Eye (tissue), 1 donor: ENCODE measurements around the gene GRIK2.
A peak's percentile ranks its signal among the peaks of the same experiment; 100 is the strongest.

ENCODE experiments used
- DNase-seq: peaks from one replicate; pipeline ENCODE4 v3.0.0-alpha.2; 2015

GRIK2 gene

GRCh38 chr6:101811108-101811507 lies 417.6 kb downstream of the GRIK2 start:
- DNase-seq: no peak

- DNase-seq: no peak
Measured at GRCh38 chr6:101816716-101817115, 423.2 kb downstream of the GRIK2 start.

DNA sequence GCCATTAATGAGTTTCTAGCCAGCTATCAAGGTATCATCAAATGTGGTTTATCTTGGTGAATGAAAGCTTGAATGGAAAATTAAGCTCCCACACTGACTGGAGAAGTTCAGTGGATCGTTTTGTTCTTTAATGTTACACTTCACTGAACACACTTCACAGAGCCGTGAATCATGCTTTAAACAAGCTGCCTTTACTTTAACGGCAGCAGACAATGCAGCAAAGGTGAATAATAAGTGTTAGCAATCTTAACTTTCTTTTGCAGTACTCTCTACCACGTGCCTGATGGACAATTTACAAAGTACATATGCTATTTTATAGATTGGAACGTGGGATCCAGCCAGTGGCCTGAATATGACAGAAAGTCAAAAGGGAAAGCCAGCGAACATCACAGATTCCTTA lies 424.5 kb downstream of the GRIK2 start:
- DNase-seq: peak; percentile 23

DNA sequence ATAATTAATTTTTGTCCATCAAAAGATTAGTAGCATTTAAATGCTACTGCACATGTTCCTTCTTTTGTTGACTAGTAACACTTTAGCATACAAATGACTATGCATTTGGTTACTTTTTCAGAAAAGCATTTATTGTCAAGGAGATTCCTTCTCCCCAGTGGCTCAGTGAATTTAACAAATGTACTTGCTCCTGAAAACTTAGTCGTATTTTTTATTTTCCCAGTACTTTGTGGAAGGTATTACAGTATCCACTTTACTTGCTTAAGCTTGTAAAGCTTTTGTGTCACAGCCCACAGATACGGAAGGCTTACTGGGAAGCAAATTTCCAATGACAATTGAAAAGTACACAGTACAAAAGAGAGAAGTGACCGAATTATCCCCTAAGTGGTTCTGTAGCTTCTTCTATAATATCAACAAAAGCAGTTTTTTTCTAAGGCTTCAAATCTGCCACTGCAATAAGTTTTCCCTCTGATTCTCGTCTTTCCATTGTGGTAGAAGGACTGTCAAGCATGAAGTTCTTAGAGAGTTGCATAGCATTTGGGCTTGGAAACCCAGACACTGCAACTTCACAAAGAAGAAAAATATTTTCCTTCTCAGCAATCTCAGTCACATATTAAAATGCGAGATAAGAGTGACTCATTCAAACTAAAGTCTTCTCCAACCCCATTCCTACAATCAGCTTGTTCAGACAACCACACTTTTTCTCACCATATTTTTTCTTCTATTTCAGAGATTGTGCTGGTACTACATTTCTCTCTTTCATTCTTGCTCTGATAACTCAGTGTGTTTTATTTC lies 431.2 kb downstream of the GRIK2 start:
- no peak for DNase-seq

DNA sequence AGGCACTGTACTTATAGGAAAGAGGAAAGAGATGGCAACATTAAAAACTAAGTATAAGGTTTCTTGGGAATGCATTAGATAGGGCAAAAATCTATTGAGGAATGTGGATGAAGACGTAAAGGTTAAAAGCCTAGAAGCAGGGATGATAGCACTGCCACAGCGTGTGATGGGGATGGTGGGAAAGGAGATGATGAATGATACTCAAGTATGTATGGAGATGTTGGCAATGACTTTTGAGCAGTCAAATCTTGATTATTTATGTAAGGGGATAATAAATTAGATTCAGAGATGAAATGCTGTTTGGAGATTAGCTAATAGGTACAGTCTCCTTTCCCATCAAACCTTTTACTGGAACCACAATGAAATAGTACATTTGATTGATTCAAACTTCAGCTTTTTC lies 432.8 kb downstream of the GRIK2 start:
- no peak for DNase-seq

GRCh38 chr6:101826678-101827077 lies 433.2 kb downstream of the GRIK2 start:
- DNase-seq: no peak

- DNase-seq: no peak
Measured at GRCh38 chr6:101830501-101831031, 437.1 kb downstream of the GRIK2 start.

- DNase-seq: no peak
Measured at GRCh38 chr6:101832371-101832770, 438.9 kb downstream of the GRIK2 start.

GRCh38 chr6:101840100-101840499 lies 446.6 kb downstream of the GRIK2 start:
- no peak for DNase-seq

DNA sequence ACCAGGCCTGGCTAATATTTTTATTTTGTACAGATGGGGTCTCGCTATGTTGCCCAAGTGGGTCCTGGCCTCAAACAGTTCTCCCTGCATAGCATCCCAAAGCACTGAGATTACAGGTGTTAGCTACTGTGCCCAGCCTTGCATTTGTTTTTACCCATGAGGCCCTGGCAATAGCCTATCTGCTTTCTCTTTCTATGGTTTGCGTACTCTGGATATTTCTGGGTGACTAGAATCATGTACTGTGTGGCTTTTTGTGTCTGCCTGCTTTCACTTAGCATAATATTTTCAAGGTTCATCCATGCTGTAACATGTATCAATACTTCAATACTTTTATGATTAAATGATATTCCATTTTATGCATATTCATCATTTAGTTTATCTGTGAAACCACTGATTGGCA lies 451.7 kb downstream of the GRIK2 start:
- no peak for DNase-seq

GRCh38 chr6:101845621-101846020 lies 452.1 kb downstream of the GRIK2 start:
- no peak for DNase-seq

- DNase-seq: no peak
Measured at GRCh38 chr6:101847690-101848089, 454.2 kb downstream of the GRIK2 start.

DNA sequence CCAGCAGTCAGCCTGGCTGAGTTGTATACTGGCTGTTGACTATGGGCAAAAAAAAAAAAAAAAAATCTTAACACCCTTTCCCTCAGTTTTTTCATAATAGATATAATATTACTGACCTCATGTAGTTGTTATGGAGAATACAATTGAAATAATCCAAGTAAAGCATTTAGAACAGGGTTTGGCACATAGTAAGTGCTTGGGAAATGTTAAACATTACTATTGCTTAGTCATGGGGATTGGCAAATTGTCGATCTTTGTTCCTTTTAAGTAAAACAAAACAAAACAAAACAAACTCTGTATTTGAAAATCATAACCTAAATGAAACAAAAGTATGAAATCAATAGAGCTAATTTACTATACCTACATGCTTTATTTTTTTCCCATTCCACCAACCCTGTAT lies 458.4 kb downstream of the GRIK2 start:
- DNase-seq: no peak

DNA sequence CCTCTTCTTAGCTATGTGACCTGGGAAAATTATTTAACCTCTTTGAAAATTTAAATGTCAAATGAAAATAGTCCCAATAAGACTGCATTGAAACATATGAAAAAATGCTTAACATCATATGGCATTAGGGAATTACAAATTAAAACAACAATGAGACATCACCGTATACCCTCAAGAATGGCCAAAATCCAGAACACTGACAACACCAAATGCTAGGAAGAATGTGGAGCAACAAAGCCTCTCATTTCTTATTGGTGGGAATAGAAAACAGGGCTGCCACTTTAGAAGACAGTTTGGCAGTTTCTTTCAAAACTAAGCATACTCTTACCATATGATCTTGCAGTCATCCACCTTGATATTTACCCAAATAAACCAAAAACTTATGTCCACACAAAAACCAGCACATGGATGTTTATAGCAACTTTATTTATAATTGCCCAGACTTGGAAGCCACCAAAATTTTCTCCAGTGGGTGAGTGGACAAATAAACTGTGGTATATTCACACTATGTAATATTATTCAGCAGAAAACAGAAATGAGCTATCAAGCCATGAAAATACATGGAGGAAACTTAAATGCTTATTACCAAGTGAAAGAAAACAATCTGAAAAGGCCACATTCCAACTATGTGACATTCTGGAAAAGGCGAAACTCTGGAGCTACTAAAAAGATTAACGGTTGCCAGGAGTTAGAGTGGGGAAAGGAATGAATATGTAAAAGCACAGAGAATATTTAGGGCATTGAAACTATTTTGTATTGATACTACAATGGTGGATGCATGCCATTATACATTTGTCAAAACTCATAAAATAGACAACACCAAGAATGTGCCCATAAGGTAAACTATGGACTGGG lies 459.9 kb downstream of the GRIK2 start:
- DNase-seq: no peak

- DNase-seq: peak; percentile 31
Measured at GRCh38 chr6:101876431-101876830, 482.9 kb downstream of the GRIK2 start.

DNA sequence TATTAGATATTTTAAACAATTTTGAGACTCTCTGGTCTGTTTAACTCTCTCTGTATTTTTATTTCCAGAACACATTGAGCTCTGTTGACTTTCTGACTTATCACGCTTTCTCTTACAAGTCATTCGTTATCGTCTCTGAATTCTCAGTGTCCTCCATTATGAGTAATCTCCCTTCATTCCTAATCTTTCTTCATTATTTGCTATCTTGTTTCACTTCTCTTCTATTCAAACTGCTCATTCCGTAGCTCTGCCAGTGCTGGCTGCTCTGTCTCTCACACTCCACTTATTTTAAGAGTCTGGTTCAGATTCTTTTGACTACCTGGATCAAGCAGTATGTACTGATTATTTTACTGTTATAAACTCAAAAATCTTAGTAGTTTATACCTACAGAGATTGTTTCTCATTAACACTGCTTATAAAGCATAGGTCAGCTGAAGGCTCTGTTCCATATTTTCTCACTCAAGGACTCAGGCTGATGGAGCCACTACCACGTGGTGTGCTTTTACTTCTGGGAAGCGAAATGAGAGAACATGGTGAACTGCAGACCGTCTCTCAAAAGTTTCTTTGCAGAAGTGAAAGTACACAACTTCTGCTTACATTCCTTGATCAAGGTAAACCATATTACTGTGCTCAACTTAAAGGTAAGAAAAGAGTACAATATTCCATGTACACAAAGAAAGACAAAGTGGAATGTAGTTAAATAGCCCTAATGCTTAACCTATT lies 485.2 kb downstream of the GRIK2 start:
- DNase-seq: no peak

DNA sequence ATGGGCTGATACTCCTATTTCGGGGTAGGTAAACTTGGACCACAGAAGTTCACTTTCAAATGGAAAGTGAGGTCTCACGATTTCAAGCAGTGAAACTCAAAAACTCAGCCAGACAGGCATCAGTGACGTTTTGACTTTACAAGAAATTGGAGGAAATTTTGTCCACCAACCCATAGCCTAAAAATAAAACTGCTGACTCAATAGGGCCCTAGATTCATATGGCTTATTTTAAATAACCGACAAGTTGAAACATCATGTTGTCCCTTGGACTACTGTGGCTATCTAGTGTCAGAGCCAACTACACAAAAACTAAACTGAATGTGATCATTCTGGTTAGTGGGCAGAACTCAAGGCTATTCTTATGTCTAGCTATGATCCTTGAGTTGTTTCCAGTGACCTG lies 486.3 kb downstream of the GRIK2 start:
- no peak for DNase-seq

GRCh38 chr6:101883505-101883904 lies 490.0 kb downstream of the GRIK2 start:
- DNase-seq: no peak

GRCh38 chr6:101887532-101887931 lies 494.0 kb downstream of the GRIK2 start:
- DNase-seq: no peak

- DNase-seq: no peak
Measured at GRCh38 chr6:101907356-101908217, 514.1 kb downstream of the GRIK2 start.

DNA sequence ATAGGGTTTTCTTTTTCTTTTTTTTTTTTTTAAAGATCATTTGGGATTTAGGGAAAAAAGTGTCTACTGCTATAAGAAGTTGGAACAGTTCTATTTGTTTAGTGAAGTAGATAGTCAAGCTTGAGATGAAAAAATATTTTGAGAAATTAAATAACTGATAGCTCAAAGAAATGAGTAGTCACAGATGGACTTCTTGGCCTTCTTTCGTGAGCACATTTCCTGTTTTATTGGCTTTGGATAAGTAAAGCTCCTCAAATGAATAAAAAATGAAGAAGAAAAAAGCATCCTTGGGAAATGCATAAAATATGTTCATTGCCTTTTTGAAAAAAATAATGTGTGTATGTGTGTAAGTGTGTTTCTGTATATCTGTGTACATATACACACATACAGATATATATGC lies 515.9 kb downstream of the GRIK2 start:
- no peak for DNase-seq

DNA sequence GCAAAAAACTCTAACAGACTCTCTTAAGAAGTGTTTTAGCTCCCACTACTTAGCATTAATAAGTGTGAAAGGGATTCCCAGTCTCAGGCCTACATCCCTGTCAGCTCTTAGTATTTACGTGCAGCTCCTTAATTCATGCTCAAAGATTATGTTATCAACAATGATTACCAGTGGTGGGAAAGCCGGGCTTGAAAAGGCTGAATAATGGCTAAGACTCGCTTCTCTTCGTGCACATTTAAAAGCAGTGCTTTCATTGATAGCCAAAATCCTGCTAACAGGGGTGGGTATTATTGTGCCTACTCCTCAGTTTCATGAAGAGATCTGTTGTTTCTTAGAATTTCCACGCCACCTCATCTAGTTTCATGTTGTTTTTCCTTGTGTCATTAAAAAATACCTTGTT lies 518.8 kb downstream of the GRIK2 start:
- DNase-seq: no peak
